Measurements from ENCODE around the gene BCL6B. TPM values are rescaled to one million over a fixed set of nuclear protein-coding genes. Genes with fewer than 3 reads are reported as not detected.

The BCL6B gene
- total RNA-seq, 1 experiment from 2014 or later, result not detected

DNA sequence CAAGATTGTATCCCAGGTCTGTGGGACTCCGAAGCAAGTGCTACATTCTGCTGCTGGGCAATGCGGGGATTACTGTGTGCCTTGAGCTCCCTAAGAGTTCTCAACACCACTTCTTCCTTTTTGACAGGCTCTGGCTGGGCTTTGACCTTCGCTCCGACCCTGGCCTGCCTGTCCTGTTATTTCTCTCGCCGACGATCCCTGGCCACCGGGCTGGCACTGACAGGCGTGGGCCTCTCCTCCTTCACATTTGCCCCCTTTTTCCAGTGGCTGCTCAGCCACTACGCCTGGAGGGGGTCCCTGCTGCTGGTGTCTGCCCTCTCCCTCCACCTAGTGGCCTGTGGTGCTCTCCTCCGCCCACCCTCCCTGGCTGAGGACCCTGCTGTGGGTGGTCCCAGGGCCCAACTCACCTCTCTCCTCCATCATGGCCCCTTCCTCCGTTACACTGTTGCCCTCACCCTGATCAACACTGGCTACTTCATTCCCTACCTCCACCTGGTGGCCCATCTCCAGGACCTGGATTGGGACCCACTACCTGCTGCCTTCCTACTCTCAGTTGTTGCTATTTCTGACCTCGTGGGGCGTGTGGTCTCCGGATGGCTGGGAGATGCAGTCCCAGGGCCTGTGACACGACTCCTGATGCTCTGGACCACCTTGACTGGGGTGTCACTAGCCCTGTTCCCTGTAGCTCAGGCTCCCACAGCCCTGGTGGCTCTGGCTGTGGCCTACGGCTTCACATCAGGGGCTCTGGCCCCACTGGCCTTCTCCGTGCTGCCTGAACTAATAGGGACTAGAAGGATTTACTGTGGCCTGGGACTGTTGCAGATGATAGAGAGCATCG lies 15.4 kb downstream of the BCL6B start:
- CTCF ChIA-PET, result no interaction called here
- Mint-ChIP-seq H3K4me1 (ENCODE audit: low read depth, unreplicated experiment) (peaks cover 9% of the 10 kb centered on the region), H3K9me3 (ENCODE audit: low read depth, unreplicated experiment) (no peaks in the 10 kb centered on the region), H3K36me3 (ENCODE audit: insufficient read depth, unreplicated experiment) (peaks cover 38% of the 10 kb centered on the region), H3K27ac (ENCODE audit: unreplicated experiment) (no peak overlapping the region), H3K4me3 (ENCODE audit: low read depth, unreplicated experiment) (peak overlapping the region; percentile 38), H3K27me3 (ENCODE audit: unreplicated experiment) (no peaks in the 10 kb centered on the region)
- BruUV-seq (replicated peaks), result no TSS peak
- DNase-seq, result no peak
- intact Hi-C loops (cut with micrococcal nuclease; ENCODE audit: unreplicated experiment), result no loop called here
- TF ChIP-seq, protein P1, sequence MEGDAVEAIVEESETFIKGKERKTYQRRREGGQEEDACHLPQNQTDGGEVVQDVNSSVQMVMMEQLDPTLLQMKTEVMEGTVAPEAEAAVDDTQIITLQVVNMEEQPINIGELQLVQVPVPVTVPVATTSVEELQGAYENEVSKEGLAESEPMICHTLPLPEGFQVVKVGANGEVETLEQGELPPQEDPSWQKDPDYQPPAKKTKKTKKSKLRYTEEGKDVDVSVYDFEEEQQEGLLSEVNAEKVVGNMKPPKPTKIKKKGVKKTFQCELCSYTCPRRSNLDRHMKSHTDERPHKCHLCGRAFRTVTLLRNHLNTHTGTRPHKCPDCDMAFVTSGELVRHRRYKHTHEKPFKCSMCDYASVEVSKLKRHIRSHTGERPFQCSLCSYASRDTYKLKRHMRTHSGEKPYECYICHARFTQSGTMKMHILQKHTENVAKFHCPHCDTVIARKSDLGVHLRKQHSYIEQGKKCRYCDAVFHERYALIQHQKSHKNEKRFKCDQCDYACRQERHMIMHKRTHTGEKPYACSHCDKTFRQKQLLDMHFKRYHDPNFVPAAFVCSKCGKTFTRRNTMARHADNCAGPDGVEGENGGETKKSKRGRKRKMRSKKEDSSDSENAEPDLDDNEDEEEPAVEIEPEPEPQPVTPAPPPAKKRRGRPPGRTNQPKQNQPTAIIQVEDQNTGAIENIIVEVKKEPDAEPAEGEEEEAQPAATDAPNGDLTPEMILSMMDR (IDR thresholded peaks at IDR 0.05; ENCODE audit: unreplicated experiment), result no peak

DNA sequence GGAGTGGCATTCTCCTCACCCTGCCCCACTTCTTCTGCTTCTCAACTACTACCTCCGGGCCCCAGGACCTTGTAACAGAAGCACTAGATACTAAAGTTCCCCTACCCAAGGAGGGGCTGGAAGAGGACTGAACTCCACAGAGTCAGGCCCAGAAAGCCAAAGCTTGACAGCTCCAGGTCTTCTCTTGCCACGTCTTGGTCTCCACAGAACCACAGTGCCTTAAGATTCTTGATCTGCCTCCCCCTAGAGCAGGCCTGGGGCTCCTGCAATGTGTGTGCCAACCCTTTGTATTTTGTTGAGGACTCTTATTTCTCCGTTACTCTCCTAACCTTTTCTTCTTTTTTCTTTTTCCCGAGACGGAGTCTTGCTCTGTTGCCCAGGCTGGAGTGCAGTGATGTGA lies 17.0 kb downstream of the BCL6B start:
- H3K9me3 Mint-ChIP-seq (ENCODE audit: low read depth, unreplicated experiment), result no peaks in the 10 kb centered on the region
- H3K36me3 Mint-ChIP-seq (ENCODE audit: insufficient read depth, unreplicated experiment), result peaks cover 40% of the 10 kb centered on the region
- CTCF ChIA-PET, result no interaction called here
- peaks cover 9% of the 10 kb centered on the region for H3K4me1 Mint-ChIP-seq (ENCODE audit: low read depth, unreplicated experiment)
- H3K27me3 Mint-ChIP-seq (ENCODE audit: unreplicated experiment), result no peaks in the 10 kb centered on the region
- TF ChIP-seq, protein P1 (IDR thresholded peaks at IDR 0.05; ENCODE audit: unreplicated experiment), result no peak
- BruUV-seq (replicated peaks), result no TSS peak
- H3K27ac Mint-ChIP-seq (ENCODE audit: unreplicated experiment), result no peak overlapping the region
- no peak for DNase-seq
- no peak overlapping the region for H3K4me3 Mint-ChIP-seq (ENCODE audit: low read depth, unreplicated experiment)
- intact Hi-C loops (cut with micrococcal nuclease; ENCODE audit: unreplicated experiment), result no loop called here

DNA sequence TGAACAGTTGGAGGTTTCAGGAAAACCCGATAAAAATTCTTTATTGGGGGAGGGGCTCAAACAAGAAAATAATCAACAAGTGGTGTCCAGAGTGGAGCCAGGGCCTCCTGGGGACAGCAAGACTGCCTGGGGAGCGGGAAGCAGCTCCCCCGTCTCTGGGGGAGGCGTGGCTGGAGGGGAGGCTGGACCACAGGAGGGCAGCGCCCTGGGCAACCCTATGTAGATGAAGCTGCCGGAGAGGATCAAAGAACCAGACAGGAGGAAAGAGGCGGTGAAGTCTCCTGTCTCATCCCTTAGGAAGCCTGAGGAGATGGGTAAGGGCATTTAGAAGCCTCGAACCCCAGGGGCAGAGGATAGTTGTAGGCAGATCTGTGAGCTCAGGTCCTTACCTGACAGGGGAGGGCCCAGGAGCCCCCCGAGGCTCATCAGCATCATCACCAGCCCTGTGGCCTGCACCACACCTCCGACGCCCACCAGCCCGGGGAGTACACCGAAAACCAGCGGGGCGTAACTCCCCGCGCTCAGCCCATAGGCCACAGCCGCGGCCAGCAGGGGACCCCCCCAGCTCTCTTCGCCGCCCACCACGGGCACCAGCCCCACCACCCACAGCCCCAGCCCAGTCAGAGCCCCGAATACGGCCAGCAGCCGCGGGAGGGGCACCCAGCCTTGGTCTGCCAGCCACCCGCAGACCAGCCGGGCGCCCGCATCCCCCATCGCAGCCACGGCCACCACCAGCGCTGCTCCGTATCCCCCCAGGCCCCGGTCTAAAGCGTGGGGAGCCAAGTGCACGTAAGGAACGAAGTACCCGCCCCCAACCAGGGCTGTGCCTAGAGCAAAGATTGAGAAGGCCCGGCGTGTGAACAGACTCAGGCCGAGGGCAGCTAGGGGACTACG lies 19.0 kb downstream of the BCL6B start:
- Mint-ChIP-seq H3K9me3 (ENCODE audit: low read depth, unreplicated experiment) (no peaks in the 10 kb centered on the region), H3K27me3 (ENCODE audit: unreplicated experiment) (no peaks in the 10 kb centered on the region), H3K4me3 (ENCODE audit: low read depth, unreplicated experiment) (peak overlapping the region; percentile 32), H3K4me1 (ENCODE audit: low read depth, unreplicated experiment) (peaks cover 21% of the 10 kb centered on the region), H3K36me3 (ENCODE audit: insufficient read depth, unreplicated experiment) (peaks cover 32% of the 10 kb centered on the region), H3K27ac (ENCODE audit: unreplicated experiment) (peak overlapping the region; percentile 44)
- TF ChIP-seq, protein P1 (IDR thresholded peaks at IDR 0.05; ENCODE audit: unreplicated experiment), result no peak
- no TSS peak for BruUV-seq (replicated peaks)
- DNase-seq, result no peak
- intact Hi-C loops (cut with micrococcal nuclease; ENCODE audit: unreplicated experiment), result no loop called here
- CTCF ChIA-PET, result no interaction called here

DNA sequence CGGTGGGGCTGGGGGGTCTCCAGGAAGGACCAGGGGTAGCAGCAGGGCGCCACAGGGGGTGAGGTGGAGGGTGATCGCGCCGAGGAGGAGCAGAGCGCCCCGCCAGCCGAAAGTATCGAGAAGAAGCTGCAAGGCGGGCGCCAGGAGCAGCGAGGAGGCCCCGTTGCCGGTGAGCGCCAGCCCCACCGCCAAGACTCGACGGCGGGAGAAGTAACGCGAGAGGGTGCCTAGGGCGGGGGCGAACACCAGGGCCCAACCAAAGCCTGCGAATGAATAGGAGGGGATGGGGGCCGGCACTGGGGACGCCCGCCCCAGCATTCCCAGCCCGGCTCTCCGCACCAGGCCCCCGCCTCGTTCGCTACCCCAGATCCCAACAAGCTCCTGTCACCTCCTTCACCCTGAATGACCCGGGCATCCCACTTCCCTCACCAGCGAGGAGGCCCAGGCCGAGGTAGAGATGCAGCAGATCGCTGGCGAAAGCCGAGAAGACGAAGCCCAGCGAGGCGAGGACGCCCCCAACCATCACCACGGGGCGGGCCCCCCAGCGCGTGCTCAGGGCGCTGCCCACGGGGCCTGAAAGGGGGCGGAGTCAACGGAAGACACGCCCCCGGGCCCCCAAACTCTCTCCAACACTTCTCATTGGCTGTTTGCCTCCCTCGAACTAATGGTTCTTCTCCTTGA lies 19.8 kb downstream of the BCL6B start:
- Mint-ChIP-seq H3K27ac (ENCODE audit: unreplicated experiment) (no peak overlapping the region), H3K4me3 (ENCODE audit: low read depth, unreplicated experiment) (peak overlapping the region; percentile 32), H3K36me3 (ENCODE audit: insufficient read depth, unreplicated experiment) (peaks cover 34% of the 10 kb centered on the region), H3K9me3 (ENCODE audit: low read depth, unreplicated experiment) (no peaks in the 10 kb centered on the region), H3K4me1 (ENCODE audit: low read depth, unreplicated experiment) (peaks cover 24% of the 10 kb centered on the region), H3K27me3 (ENCODE audit: unreplicated experiment) (no peaks in the 10 kb centered on the region)
- CTCF ChIA-PET, result no interaction called here
- no TSS peak for BruUV-seq (replicated peaks)
- no peak for DNase-seq
- intact Hi-C loops (cut with micrococcal nuclease; ENCODE audit: unreplicated experiment), result no loop called here
- TF ChIP-seq, protein P1 (IDR thresholded peaks at IDR 0.05; ENCODE audit: unreplicated experiment), result no peak
